HEK293 (cell line): ENCODE measurements around the gene IFFO2.

Experiments used
- EGR2 ChIP-seq: fragments of 450-650 bp; formaldehyde crosslinking; IDR thresholded peaks from 2 replicates; pipeline ENCODE4 v1.5.1; 2016; ENCODE audit warnings: low read depth, missing biosample characterization, missing genetic modification characterization
- KLF10 ChIP-seq: fragments of 450-650 bp; IDR thresholded peaks from 2 replicates; pipeline ENCODE4 v1.5.1; 2018; ENCODE audit warnings: missing biosample characterization, mild to moderate bottlenecking, missing genetic modification characterization
- KLF8 ChIP-seq: fragments of 450-650 bp; formaldehyde crosslinking; IDR thresholded peaks from 2 replicates; pipeline ENCODE4 v1.5.1; 2016; ENCODE audit warnings: missing biosample characterization, missing genetic modification characterization
- MEIS1 ChIP-seq: sonication (generic); formaldehyde crosslinking; IDR thresholded peaks from 2 replicates; pipeline ENCODE4 v1.8.1; 2022; ENCODE audit warnings: missing genetic modification reagents, mild to moderate bottlenecking, borderline replicate concordance
- OSR2 ChIP-seq: fragments of 450-650 bp; formaldehyde crosslinking; IDR thresholded peaks from 2 replicates; pipeline ENCODE4 v1.5.1; 2016; ENCODE audit warnings: missing biosample characterization, missing genetic modification characterization
- REPIN1 ChIP-seq: fragments of 450-650 bp; formaldehyde crosslinking; IDR thresholded peaks from 2 replicates; pipeline ENCODE4 v1.5.1; 2017; ENCODE audit warnings: missing biosample characterization, missing genetic modification characterization, low read depth
- SALL2 ChIP-seq: fragments of 450-650 bp; formaldehyde crosslinking; IDR thresholded peaks from 2 replicates; pipeline ENCODE4 v1.5.0; 2017; ENCODE audit warnings: missing biosample characterization, mild to moderate bottlenecking, missing genetic modification characterization, borderline replicate concordance
- SCRT1 ChIP-seq: fragments of 450-650 bp; formaldehyde crosslinking; IDR thresholded peaks from 2 replicates; pipeline ENCODE4 v1.5.1; 2016; ENCODE audit warnings: missing biosample characterization, missing genetic modification characterization, borderline replicate concordance
- SETDB1 ChIP-seq: IDR thresholded peaks from one replicate; pipeline ENCODE4 v1.6.1; 2017; ENCODE audit warnings: mild to moderate bottlenecking, low read length, moderate library complexity, mixed read lengths; ENCODE audit not compliant: insufficient read length
- SP7 ChIP-seq: fragments of 450-650 bp; formaldehyde crosslinking; IDR thresholded peaks from 2 replicates; pipeline ENCODE4 v1.5.1; 2016; ENCODE audit warnings: missing biosample characterization, missing genetic modification characterization
- ZBTB1 ChIP-seq: fragments of 450-650 bp; formaldehyde crosslinking; IDR thresholded peaks from 2 replicates; pipeline ENCODE4 v1.5.1; 2016; ENCODE audit warnings: missing biosample characterization, missing genetic modification characterization
- ZBTB48 ChIP-seq: fragments of 450-650 bp; formaldehyde crosslinking; IDR thresholded peaks from 2 replicates; pipeline ENCODE4 v1.5.1; 2016; ENCODE audit warnings: missing biosample characterization, missing genetic modification characterization
- ZBTB7A ChIP-seq: fragments of 450-650 bp; formaldehyde crosslinking; IDR thresholded peaks from 2 replicates; pipeline ENCODE4 v1.5.1; 2016; ENCODE audit warnings: low read depth, missing biosample characterization, missing genetic modification characterization
- ZFP69B ChIP-seq: fragments of 450-650 bp; formaldehyde crosslinking; IDR thresholded peaks from 2 replicates; pipeline ENCODE4 v1.5.1; 2016; ENCODE audit warnings: missing biosample characterization, missing genetic modification characterization
- ZNF121 ChIP-seq: fragments of 450-650 bp; formaldehyde crosslinking; IDR thresholded peaks from 2 replicates; pipeline ENCODE4 v1.5.1; 2016; ENCODE audit warnings: missing biosample characterization, missing genetic modification characterization
- ZNF133 ChIP-seq: fragments of 450-650 bp; formaldehyde crosslinking; IDR thresholded peaks from 2 replicates; pipeline ENCODE4 v1.5.1; 2016; ENCODE audit warnings: missing biosample characterization, missing genetic modification characterization
- ZNF2 ChIP-seq: fragments of 450-650 bp; formaldehyde crosslinking; IDR thresholded peaks from 2 replicates; pipeline ENCODE4 v1.5.1; 2016; ENCODE audit warnings: missing biosample characterization, missing genetic modification characterization
- ZNF248 ChIP-seq: fragments of 450-650 bp; formaldehyde crosslinking; IDR thresholded peaks from 2 replicates; pipeline ENCODE4 v1.5.1; 2017; ENCODE audit warnings: missing biosample characterization, missing genetic modification characterization
- ZNF26 ChIP-seq: fragments of 450-650 bp; formaldehyde crosslinking; IDR thresholded peaks from 2 replicates; pipeline ENCODE4 v1.5.1; 2016; ENCODE audit warnings: missing biosample characterization, missing genetic modification characterization
- ZNF280C ChIP-seq: fragments of 450-650 bp; formaldehyde crosslinking; IDR thresholded peaks from 2 replicates; pipeline ENCODE4 v1.5.1; 2016; ENCODE audit warnings: missing biosample characterization, missing genetic modification characterization
- ZNF324 ChIP-seq: fragments of 450-650 bp; formaldehyde crosslinking; IDR thresholded peaks from 2 replicates; pipeline ENCODE4 v1.5.1; 2016; ENCODE audit warnings: missing biosample characterization, missing genetic modification characterization
- ZNF398 ChIP-seq: fragments of 450-650 bp; formaldehyde crosslinking; IDR thresholded peaks from 2 replicates; pipeline ENCODE4 v1.5.1; 2017; ENCODE audit warnings: missing biosample characterization, missing genetic modification characterization
- ZNF501 ChIP-seq: fragments of 450-650 bp; formaldehyde crosslinking; IDR thresholded peaks from 2 replicates; pipeline ENCODE4 v1.5.1; 2016; ENCODE audit warnings: missing biosample characterization, missing genetic modification characterization
- ZNF529 ChIP-seq: fragments of 450-650 bp; formaldehyde crosslinking; IDR thresholded peaks from 2 replicates; pipeline ENCODE4 v1.5.1; 2017; ENCODE audit warnings: missing genetic modification characterization, missing biosample characterization; ENCODE audit not compliant: insufficient replicate concordance
- ZNF571 ChIP-seq: fragments of 450-650 bp; formaldehyde crosslinking; IDR thresholded peaks from 2 replicates; pipeline ENCODE4 v1.5.0; 2017; ENCODE audit warnings: missing biosample characterization, missing genetic modification characterization
- ZNF610 ChIP-seq: fragments of 450-650 bp; formaldehyde crosslinking; IDR thresholded peaks from 2 replicates; pipeline ENCODE4 v1.5.1; 2016; ENCODE audit warnings: missing biosample characterization, missing genetic modification characterization, borderline replicate concordance
- ZNF639 ChIP-seq: fragments of 450-650 bp; formaldehyde crosslinking; IDR thresholded peaks from 2 replicates; pipeline ENCODE4 v1.5.1; 2016; ENCODE audit warnings: missing biosample characterization, missing genetic modification characterization
- ZNF660 ChIP-seq: fragments of 450-650 bp; IDR thresholded peaks from 2 replicates; pipeline ENCODE4 v1.5.1; 2018; ENCODE audit warnings: missing biosample characterization, mild to moderate bottlenecking, missing genetic modification characterization
- ZSCAN23 ChIP-seq: fragments of 450-650 bp; formaldehyde crosslinking; IDR thresholded peaks from 2 replicates; pipeline ENCODE4 v1.5.1; 2016; ENCODE audit warnings: missing biosample characterization, missing genetic modification characterization
- TF ChIP-seq, protein P1 (sequence below): fragments of 450-650 bp; formaldehyde crosslinking; IDR thresholded peaks from 2 replicates; pipeline ENCODE4 v1.5.1; 2016; ENCODE audit warnings: missing biosample characterization, missing genetic modification characterization
- TF ChIP-seq, protein P2 (sequence below): fragments of 450-650 bp; formaldehyde crosslinking; IDR thresholded peaks from 2 replicates; pipeline ENCODE4 v1.5.1; 2016; ENCODE audit warnings: missing biosample characterization, missing genetic modification characterization

IFFO2 gene

DNA sequence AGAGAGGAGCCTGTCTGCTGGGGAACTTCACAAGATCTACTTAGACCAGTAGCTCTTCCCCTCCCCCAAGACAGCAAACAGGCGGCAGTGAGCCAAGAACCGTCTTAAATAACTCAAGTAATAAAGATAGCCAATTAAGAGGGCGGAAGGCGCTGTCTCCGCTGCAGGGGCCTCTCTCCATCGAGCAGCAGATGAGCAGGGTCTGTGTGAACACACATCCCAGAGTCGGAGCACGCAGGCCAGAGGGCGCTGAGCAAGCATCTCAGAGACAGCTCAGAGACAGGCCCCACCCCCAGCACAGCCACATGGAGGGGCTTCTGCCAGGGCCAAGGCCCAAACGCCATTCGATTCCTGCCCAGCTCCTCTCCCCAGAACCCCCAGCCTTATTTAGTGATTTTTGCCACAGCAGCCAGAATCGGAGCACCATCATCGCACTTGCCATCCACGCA lies 11.1 kb downstream of the IFFO2 start (continued):
- TF ChIP-seq ZNF280C (tag by site-specific recombination) (no peak), ZBTB7A (tag by site-specific recombination) (no peak), SETDB1 (no peak), ZNF121 (tag by site-specific recombination) (no peak), OSR2 (tag by site-specific recombination) (peak; percentile 71), SP7 (tag by site-specific recombination) (peak; percentile 56), ZNF324 (tag by site-specific recombination) (no peak), ZNF610 (tag by site-specific recombination) (no peak), ZFP69B (tag by site-specific recombination) (no peak), ZNF26 (tag by site-specific recombination) (no peak), ZBTB48 (tag by site-specific recombination) (0 out of 2 replicates have a peak, but pooled peaks have one; percentile 42), ZNF2 (tag by site-specific recombination) (no peak), ZNF639 (tag by site-specific recombination) (no peak), REPIN1 (tag by site-specific recombination) (no peak), ZNF398 (tag by site-specific recombination) (no peak), ZNF501 (tag by site-specific recombination) (no peak; the same call in 1 of the 2 replicates), MEIS1 (CRISPR knock-in tag) (no peak), SALL2 (tag by site-specific recombination) (no peak), ZNF660 (tag by site-specific recombination) (no peak), KLF8 (tag by site-specific recombination) (no peak), ZNF133 (tag by site-specific recombination) (no peak), ZSCAN23 (tag by site-specific recombination) (no peak), ZNF248 (tag by site-specific recombination) (no peak), KLF10 (tag by site-specific recombination) (no peak; the same call in 1 of the 2 replicates), ZNF529 (tag by site-specific recombination) (no peak), ZNF571 (tag by site-specific recombination) (no peak), SCRT1 (tag by site-specific recombination) (no peak), EGR2 (tag by site-specific recombination) (no peak), ZBTB1 (tag by site-specific recombination) (no peak)
- TF ChIP-seq, protein P1, sequence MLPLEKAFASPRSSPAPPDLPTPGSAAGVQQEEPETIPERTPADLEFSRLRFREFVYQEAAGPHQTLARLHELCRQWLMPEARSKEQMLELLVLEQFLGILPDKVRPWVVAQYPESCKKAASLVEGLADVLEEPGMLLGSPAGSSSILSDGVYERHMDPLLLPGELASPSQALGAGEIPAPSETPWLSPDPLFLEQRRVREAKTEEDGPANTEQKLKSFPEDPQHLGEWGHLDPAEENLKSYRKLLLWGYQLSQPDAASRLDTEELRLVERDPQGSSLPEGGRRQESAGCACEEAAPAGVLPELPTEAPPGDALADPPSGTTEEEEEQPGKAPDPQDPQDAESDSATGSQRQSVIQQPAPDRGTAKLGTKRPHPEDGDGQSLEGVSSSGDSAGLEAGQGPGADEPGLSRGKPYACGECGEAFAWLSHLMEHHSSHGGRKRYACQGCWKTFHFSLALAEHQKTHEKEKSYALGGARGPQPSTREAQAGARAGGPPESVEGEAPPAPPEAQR (tag by site-specific recombination), result no peak
- TF ChIP-seq, protein P2, sequence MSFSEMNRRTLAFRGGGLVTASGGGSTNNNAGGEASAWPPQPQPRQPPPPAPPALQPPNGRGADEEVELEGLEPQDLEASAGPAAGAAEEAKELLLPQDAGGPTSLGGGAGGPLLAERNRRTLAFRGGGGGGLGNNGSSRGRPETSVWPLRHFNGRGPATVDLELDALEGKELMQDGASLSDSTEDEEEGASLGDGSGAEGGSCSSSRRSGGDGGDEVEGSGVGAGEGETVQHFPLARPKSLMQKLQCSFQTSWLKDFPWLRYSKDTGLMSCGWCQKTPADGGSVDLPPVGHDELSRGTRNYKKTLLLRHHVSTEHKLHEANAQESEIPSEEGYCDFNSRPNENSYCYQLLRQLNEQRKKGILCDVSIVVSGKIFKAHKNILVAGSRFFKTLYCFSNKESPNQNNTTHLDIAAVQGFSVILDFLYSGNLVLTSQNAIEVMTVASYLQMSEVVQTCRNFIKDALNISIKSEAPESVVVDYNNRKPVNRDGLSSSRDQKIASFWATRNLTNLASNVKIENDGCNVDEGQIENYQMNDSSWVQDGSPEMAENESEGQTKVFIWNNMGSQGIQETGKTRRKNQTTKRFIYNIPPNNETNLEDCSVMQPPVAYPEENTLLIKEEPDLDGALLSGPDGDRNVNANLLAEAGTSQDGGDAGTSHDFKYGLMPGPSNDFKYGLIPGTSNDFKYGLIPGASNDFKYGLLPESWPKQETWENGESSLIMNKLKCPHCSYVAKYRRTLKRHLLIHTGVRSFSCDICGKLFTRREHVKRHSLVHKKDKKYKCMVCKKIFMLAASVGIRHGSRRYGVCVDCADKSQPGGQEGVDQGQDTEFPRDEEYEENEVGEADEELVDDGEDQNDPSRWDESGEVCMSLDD (tag by site-specific recombination), result 0 out of 2 replicates have a peak, but pooled peaks have one; percentile 1
